Tongue (tissue), 2 donors: ENCODE measurements around the gene VEGFB. TPM values are rescaled to one million over a fixed set of nuclear protein-coding genes. Genes with fewer than 3 reads are reported as not detected.
A peak's percentile ranks its signal among the peaks of the same experiment; 100 is the strongest.

Experiments
- DNase-seq: peaks from one replicate; pipeline ENCODE4 v3.0.0-alpha.2; 2015
- total RNA-seq: library from RNA; depleted of rRNA; stranded (reverse); fragments of >200 nt; gene quantifications from one replicate; pipeline ENCODE4 v1.2.3, GENCODE V29; 2014

Gene VEGFB
- total RNA-seq, 1 donor from 2014 or later = 46.5 TPM

GRCh38 chr11:64284048-64284961, 49.9 kb downstream of the VEGFB start, which contains the start of gene BAD:
TSS of gene BAD (minus strand) at chr11:64284665. CDS start at chr11:64284368, 297 bp downstream.
- DNase-seq = peak; percentile 97

- peak; percentile 92 for DNase-seq
Measured at GRCh38 chr11:64284962-64285884, 50.8 kb downstream of the VEGFB start, which contains the start of gene GPR137. TSS of gene GPR137 (plus strand) at chr11:64285848. CDS start at chr11:64286525, 677 bp downstream.

DNA sequence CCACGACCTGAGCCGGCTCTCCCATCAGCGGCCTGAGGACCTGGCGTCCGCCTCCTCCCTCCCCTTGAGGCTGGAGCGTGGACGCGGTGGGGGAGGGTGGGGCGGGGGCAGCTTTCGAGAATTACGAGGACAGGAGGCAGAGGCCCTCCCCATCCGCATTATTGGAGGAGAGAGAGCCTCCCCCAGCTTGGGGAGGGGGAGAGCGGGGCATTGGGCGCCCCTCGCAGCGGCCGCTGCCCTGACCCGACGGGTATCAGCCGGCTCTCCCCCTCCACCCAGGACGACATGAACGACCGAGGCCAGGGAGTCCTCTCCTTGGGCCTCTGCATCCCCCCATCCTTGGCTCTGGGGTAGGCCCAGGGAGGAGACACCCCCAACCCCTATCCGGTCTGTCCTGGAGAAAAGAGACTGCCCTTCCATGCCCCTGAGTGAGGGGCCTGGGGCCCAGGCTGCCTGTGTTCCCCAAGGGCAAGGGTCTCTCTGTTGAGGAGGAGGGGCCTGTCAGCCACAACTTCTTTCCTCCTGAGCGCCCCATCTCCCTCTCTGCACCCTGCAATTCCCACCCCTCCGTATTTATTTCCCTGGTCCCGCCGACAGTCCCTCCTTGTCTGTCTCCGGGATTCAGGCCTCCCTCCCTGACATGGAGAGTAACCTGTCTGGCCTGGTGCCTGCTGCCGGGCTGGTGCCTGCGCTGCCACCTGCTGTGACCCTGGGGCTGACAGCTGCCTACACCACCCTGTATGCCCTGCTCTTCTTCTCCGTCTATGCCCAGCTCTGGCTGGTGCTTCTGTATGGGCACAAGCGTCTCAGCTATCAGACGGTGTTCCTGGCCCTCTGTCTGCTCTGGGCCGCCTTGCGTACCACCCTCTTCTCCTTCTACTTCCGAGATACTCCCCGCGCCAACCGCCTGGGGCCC, 51.8 kb downstream of the VEGFB start:
- no peak for DNase-seq

DNA sequence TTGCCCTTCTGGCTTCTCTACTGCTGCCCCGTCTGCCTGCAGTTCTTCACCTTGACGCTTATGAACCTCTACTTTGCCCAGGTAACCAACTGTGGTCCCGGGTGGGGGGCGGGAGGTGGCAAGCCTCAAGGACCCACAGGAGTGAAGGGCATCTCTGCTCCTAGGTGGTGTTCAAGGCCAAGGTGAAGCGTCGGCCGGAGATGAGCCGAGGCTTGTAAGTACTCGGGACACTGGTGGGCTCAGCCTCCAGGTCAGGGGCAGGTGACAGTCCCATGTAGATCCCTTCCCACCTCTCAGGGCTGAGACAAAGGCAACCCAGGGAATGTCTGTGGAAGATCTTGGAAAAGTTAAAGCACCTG, 52.4 kb downstream of the VEGFB start:
- no peak for DNase-seq

DNA sequence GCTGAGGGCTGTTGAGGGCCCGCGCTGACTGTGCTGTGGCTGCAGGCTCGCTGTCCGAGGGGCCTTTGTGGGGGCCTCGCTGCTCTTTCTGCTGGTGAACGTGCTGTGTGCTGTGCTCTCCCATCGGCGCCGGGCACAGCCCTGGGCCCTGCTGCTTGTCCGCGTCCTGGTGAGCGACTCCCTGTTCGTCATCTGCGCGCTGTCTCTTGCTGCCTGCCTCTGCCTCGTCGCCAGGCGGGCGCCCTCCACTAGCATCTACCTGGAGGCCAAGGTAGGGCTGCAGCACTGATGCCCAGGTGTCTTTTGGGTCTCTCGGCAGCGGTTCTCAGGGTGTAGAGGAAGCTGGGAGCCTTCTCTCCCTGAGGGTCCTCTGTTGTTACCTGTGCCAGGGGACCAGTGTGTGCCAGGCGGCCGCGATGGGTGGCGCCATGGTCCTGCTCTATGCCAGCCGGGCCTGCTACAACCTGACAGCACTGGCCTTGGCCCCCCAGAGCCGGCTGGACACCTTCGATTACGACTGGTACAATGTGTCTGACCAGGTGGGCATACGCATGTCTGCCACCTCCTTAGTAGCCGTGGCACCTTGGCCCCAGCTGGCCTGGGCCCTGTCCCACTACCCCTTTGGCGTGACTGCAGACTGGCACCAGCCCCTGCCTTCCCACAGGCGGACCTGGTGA, 53.4 kb downstream of the VEGFB start:
- DNase-seq = no peak

DNA sequence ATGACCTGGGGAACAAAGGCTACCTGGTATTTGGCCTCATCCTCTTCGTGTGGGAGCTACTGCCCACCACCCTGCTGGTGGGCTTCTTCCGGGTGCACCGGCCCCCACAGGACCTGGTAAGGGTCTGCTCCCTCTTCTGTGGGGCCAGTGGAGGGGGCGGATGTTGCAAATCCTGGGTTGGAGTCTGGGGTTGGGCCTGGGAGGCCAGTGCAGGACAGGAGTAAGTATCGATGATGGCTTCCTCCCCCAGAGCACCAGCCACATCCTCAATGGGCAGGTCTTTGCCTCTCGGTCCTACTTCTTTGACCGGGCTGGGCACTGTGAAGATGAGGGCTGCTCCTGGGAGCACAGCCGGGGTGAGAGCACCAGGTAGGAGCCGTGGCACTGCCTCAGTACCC, 54.0 kb downstream of the VEGFB start:
- no peak for DNase-seq

Other genes with a start within 250 kb of the VEGFB start
- 44.0 TPM for gene OTUB1, start 248.1 kb upstream of the VEGFB start, total RNA-seq
- gene FLRT1, start 198.7 kb upstream of the VEGFB start, total RNA-seq = 3.7 TPM
- gene MACROD1, start 68.5 kb upstream of the VEGFB start, total RNA-seq = 58.8 TPM
- gene STIP1, start 48.4 kb upstream of the VEGFB start, total RNA-seq = 94.2 TPM
- 5.7 TPM for gene FERMT3, start 27.9 kb upstream of the VEGFB start, total RNA-seq
- gene TRPT1, start 8.4 kb upstream of the VEGFB start, total RNA-seq = 53.3 TPM
- 35.1 TPM for gene NUDT22, start 8.3 kb upstream of the VEGFB start, total RNA-seq
- 16.7 TPM for gene DNAJC4, start 4.0 kb upstream of the VEGFB start, total RNA-seq
- 28.6 TPM for gene FKBP2, start 6.5 kb downstream of the VEGFB start, total RNA-seq
- 82.5 TPM for gene PPP1R14B, start 12.4 kb downstream of the VEGFB start, total RNA-seq
- 18.5 TPM for gene PLCB3, start 16.9 kb downstream of the VEGFB start, total RNA-seq
- gene BAD, start 50.1 kb downstream of the VEGFB start, total RNA-seq = 40.0 TPM
- 13.3 TPM for gene GPR137, start 51.3 kb downstream of the VEGFB start, total RNA-seq
- gene KCNK4, start 56.7 kb downstream of the VEGFB start, total RNA-seq = not detected
- not detected for gene CATSPERZ, start 65.8 kb downstream of the VEGFB start, total RNA-seq
- 62.6 TPM for gene ESRRA, start 70.9 kb downstream of the VEGFB start, total RNA-seq
- 150 TPM for gene TRMT112, start 83.0 kb downstream of the VEGFB start, total RNA-seq
- gene PRDX5, start 83.5 kb downstream of the VEGFB start, total RNA-seq = 169 TPM
- gene CCDC88B, start 105.6 kb downstream of the VEGFB start, total RNA-seq = 6.4 TPM
- 25.4 TPM for gene RPS6KA4, start 124.6 kb downstream of the VEGFB start, total RNA-seq